ENCODE measurements around the gene SH3YL1.

DNA sequence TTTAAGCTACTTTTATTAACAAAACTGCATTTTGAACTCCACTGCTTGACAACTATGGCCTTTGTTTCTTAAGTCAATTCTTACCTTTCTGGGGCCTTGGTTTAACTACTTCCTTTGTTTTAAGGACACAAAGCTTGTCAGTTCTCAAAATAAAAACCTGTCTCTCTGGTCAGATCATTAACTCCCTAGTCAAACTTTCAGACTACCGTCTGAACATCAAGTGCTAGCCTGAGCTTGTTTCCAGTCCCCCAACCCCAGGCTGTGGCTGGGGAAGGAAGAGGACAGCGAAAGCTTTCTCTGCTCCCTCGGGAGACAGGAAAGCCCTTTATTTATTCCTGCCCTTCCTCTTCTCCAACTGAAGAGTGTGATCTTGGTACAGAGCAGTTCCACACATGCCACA lies 1.7 kb downstream of the SH3YL1 start:
- TF ChIP-seq, protein P1, sequence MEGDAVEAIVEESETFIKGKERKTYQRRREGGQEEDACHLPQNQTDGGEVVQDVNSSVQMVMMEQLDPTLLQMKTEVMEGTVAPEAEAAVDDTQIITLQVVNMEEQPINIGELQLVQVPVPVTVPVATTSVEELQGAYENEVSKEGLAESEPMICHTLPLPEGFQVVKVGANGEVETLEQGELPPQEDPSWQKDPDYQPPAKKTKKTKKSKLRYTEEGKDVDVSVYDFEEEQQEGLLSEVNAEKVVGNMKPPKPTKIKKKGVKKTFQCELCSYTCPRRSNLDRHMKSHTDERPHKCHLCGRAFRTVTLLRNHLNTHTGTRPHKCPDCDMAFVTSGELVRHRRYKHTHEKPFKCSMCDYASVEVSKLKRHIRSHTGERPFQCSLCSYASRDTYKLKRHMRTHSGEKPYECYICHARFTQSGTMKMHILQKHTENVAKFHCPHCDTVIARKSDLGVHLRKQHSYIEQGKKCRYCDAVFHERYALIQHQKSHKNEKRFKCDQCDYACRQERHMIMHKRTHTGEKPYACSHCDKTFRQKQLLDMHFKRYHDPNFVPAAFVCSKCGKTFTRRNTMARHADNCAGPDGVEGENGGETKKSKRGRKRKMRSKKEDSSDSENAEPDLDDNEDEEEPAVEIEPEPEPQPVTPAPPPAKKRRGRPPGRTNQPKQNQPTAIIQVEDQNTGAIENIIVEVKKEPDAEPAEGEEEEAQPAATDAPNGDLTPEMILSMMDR (IDR thresholded peaks at IDR 0.05): no peak
- TF ChIP-seq POLR2A (IDR thresholded peaks at IDR 0.05) (no peak), POLR2AphosphoS5 (IDR thresholded peaks at IDR 0.05) (peak; percentile 41)

Data from prostate gland (tissue), 2 donors.